HepG2 (cell line): ENCODE results near the gene SCFD2. TPM values are rescaled to one million over a fixed set of nuclear protein-coding genes. Genes with fewer than 3 reads are reported as not detected.

Experiments used
- ARNTL ChIP-seq: sonication (generic); formaldehyde crosslinking; IDR thresholded peaks from 2 replicates; pipeline ENCODE4 v1.4.0; 2020; ENCODE audit warnings: mild to moderate bottlenecking, missing genetic modification reagents
- ERF ChIP-seq: IDR thresholded peaks from 2 replicates; pipeline ENCODE4 v1.6.1; 2018; ENCODE audit warnings: missing biosample characterization, missing genetic modification reagents
- ETV5 ChIP-seq: IDR thresholded peaks from 2 replicates; pipeline ENCODE4 v1.6.1; 2018; ENCODE audit warnings: missing biosample characterization, missing genetic modification reagents, inconsistent platforms, borderline replicate concordance
- FOXJ3 ChIP-seq: sonication (generic); formaldehyde crosslinking; IDR thresholded peaks from 2 replicates; pipeline ENCODE4 v1.4.0; 2020; ENCODE audit warnings: missing genetic modification reagents, mild to moderate bottlenecking, borderline replicate concordance
- GATA4 ChIP-seq: sonication (generic); IDR thresholded peaks from 2 replicates; pipeline ENCODE4 v1.6.1; 2016; ENCODE audit warnings: antibody characterized with exemption, low read depth, borderline replicate concordance
- HOXA9 ChIP-seq: sonication (generic); formaldehyde crosslinking; IDR thresholded peaks from 2 replicates; pipeline ENCODE4 v1.8.1; 2022; ENCODE audit warnings: missing genetic modification reagents, mild to moderate bottlenecking, moderate library complexity, borderline replicate concordance
- JUN ChIP-seq: sonication (generic); formaldehyde crosslinking; IDR thresholded peaks from 2 replicates; pipeline ENCODE4 v1.4.0; 2020; ENCODE audit warnings: mild to moderate bottlenecking, missing genetic modification reagents
- POLR2AphosphoS5 ChIP-seq: IDR thresholded peaks from 2 replicates; pipeline ENCODE4 v1.6.1; 2012; ENCODE audit warnings: low read depth, low read length
- RNF2 ChIP-seq: fragments of 450-650 bp; conservative IDR thresholded peaks from 2 replicates; pipeline ENCODE4 v1.6.1; 2016; ENCODE audit warnings: low read depth
- SALL2 ChIP-seq: sonication (generic); formaldehyde crosslinking; IDR thresholded peaks from 2 replicates; pipeline ENCODE4 v1.8.1; 2023; ENCODE audit warnings: mild to moderate bottlenecking, missing genetic modification reagents, inconsistent platforms
- SOX5 ChIP-seq: IDR thresholded peaks from 2 replicates; pipeline ENCODE4 v1.6.1; 2016; ENCODE audit warnings: borderline replicate concordance
- ZBTB38 ChIP-seq: sonication (generic); formaldehyde crosslinking; IDR thresholded peaks from 2 replicates; pipeline ENCODE4 v1.5.1; 2020; ENCODE audit warnings: mild to moderate bottlenecking, missing genetic modification reagents
- ZKSCAN1 ChIP-seq: fragments of 150-350 bp; IDR thresholded peaks from 2 replicates; pipeline ENCODE4 v1.6.1; 2014; ENCODE audit warnings: low read length
- ZNF570 ChIP-seq: sonication (generic); formaldehyde crosslinking; IDR thresholded peaks from 2 replicates; pipeline ENCODE4 v1.4.0; 2020; ENCODE audit warnings: mild to moderate bottlenecking, missing genetic modification reagents, borderline replicate concordance
- ZNF605 ChIP-seq: sonication (generic); formaldehyde crosslinking; IDR thresholded peaks from 2 replicates; pipeline ENCODE4 v1.8.0; 2022; ENCODE audit warnings: mild to moderate bottlenecking, missing genetic modification reagents
- ZNF749 ChIP-seq: sonication (generic); formaldehyde crosslinking; IDR thresholded peaks from 2 replicates; pipeline ENCODE4 v1.8.0; 2022; ENCODE audit warnings: mild to moderate bottlenecking, missing genetic modification reagents, moderate library complexity, borderline replicate concordance
- ZNF776 ChIP-seq: sonication (generic); formaldehyde crosslinking; IDR thresholded peaks from 2 replicates; pipeline ENCODE4 v1.4.0; 2020; ENCODE audit warnings: mild to moderate bottlenecking, missing genetic modification reagents
- ZSCAN20 ChIP-seq: sonication (generic); formaldehyde crosslinking; IDR thresholded peaks from 2 replicates; pipeline ENCODE4 v1.4.0; 2020; ENCODE audit warnings: missing genetic modification reagents, mild to moderate bottlenecking, borderline replicate concordance
- polyA plus RNA-seq, 8 experiments: library from polyadenylated mRNA; depleted of rRNA in 3 of 8; stranded (reverse) in 7 of 8; unstranded in 1 of 8; fragments of >200 nt; fragmentation: Illumina TruSeq in 4 of 8; extraction: Trizol in 4 of 8; gene quantifications; 2 replicates each; pipeline versions ENCODE4 v1.2.1 to v1.2.3, GENCODE V29; 2011 to 2016; ENCODE audit warnings: low read depth in 4 of 8, missing spikeins in 1 of 8, mixed read lengths in 1 of 8; ENCODE audit not compliant: insufficient read depth in 1 of 8
- total RNA-seq, 5 experiments: library from RNA; depleted of rRNA; stranded (reverse); fragments of >200 nt; fragmentation: Illumina TruSeq; extraction: Trizol; gene quantifications; 2 replicates each; pipeline ENCODE4 v1.2.3, GENCODE V29; 2016; ENCODE audit warnings: low read depth in 1 of 5
- TF ChIP-seq, protein P1 (sequence below): sonication (generic); formaldehyde crosslinking; conservative IDR thresholded peaks from 2 replicates; pipeline ENCODE4 v1.4.0; 2020; ENCODE audit warnings: missing genetic modification reagents
- TF ChIP-seq, protein P2 (sequence below): IDR thresholded peaks from 2 replicates; pipeline ENCODE4 v1.6.1; 2016; ENCODE audit warnings: mild to moderate bottlenecking, missing biosample characterization, missing genetic modification reagents
- TF ChIP-seq, protein P3 (sequence below): IDR thresholded peaks from 2 replicates; pipeline ENCODE4 v1.6.1; 2016; ENCODE audit warnings: low read depth, missing genetic modification reagents, missing compliant biosample characterization
- TF ChIP-seq, protein P4 (sequence below): IDR thresholded peaks from 2 replicates; pipeline ENCODE4 v1.6.1; 2016; ENCODE audit warnings: low read depth

Gene SCFD2
- total and polyA plus RNA-seq, 2 of the 13 experiments (the other 11 are each of a cell fraction or from before 2014, with no cell fraction given), result 4.6 to 15.6 TPM

DNA sequence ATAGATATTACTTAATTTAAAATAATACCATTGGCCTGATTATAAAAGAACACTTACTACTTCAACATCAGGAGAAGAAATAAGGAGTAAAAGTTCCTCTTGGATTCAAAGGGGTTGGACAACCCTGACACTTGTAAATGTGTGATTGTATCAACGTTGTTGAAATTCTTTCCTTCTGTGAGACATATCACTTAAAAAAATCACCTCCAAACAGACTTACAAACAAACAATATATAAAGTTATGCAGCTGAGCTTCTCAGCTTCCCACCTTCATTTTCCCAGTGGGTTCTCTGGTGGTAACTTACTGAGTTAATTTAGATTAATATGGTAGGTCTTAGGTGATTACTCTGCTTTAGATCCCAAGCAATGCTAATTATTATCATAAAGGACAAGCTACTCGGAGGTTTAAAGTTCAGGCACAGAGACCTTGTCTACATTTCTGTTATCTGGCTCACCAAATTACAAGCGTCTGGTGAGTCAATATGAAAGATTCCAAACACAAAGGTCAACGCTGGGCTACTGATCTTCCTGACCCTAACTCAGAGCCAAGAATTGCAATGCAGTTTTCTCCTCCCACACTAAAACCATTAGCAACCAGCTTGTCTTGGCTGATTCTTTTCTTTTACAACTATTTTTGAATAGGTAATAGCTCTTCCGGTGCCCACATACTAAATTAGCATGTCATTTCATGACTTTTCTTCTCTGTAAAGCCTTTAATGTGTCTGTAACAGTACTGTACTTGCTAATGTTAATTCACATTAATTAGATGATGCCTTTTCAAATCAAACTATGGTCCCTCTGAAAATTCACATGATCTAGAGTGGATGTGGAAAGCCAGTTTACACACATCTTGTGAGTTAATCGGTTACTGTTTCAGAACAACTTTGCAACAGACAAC is 346.1 kb downstream of the SCFD2 start (continued):
- peak; percentile 77; the same call in 1 of the 2 replicates for TF ChIP-seq GATA4
- no peak for TF ChIP-seq RNF2
- TF ChIP-seq SOX5, result peak; percentile 85; the same call in 1 of the 2 replicates
- no peak for TF ChIP-seq ZNF749 (CRISPR knock-in tag)
- no peak for TF ChIP-seq HOXA9
- peak; percentile 84; the same call in 1 of the 2 replicates for TF ChIP-seq FOXJ3 (CRISPR knock-in tag)
- TF ChIP-seq ZNF570, result no peak
- TF ChIP-seq, protein P1, sequence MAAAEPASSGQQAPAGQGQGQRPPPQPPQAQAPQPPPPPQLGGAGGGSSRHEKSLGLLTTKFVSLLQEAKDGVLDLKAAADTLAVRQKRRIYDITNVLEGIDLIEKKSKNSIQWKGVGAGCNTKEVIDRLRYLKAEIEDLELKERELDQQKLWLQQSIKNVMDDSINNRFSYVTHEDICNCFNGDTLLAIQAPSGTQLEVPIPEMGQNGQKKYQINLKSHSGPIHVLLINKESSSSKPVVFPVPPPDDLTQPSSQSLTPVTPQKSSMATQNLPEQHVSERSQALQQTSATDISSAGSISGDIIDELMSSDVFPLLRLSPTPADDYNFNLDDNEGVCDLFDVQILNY (CRISPR knock-in tag), result no peak
- TF ChIP-seq ZKSCAN1, result no peak
- TF ChIP-seq ARNTL, result no peak
- no peak for TF ChIP-seq SALL2 (CRISPR knock-in tag)
- TF ChIP-seq JUN (CRISPR knock-in tag), result no peak; the same call in 1 of the 2 replicates
- TF ChIP-seq, protein P2, sequence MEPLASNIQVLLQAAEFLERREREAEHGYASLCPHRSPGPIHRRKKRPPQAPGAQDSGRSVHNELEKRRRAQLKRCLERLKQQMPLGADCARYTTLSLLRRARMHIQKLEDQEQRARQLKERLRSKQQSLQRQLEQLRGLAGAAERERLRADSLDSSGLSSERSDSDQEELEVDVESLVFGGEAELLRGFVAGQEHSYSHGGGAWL, result no peak
- TF ChIP-seq ERF (CRISPR knock-in tag), result peak; percentile 65
- TF ChIP-seq, protein P3, sequence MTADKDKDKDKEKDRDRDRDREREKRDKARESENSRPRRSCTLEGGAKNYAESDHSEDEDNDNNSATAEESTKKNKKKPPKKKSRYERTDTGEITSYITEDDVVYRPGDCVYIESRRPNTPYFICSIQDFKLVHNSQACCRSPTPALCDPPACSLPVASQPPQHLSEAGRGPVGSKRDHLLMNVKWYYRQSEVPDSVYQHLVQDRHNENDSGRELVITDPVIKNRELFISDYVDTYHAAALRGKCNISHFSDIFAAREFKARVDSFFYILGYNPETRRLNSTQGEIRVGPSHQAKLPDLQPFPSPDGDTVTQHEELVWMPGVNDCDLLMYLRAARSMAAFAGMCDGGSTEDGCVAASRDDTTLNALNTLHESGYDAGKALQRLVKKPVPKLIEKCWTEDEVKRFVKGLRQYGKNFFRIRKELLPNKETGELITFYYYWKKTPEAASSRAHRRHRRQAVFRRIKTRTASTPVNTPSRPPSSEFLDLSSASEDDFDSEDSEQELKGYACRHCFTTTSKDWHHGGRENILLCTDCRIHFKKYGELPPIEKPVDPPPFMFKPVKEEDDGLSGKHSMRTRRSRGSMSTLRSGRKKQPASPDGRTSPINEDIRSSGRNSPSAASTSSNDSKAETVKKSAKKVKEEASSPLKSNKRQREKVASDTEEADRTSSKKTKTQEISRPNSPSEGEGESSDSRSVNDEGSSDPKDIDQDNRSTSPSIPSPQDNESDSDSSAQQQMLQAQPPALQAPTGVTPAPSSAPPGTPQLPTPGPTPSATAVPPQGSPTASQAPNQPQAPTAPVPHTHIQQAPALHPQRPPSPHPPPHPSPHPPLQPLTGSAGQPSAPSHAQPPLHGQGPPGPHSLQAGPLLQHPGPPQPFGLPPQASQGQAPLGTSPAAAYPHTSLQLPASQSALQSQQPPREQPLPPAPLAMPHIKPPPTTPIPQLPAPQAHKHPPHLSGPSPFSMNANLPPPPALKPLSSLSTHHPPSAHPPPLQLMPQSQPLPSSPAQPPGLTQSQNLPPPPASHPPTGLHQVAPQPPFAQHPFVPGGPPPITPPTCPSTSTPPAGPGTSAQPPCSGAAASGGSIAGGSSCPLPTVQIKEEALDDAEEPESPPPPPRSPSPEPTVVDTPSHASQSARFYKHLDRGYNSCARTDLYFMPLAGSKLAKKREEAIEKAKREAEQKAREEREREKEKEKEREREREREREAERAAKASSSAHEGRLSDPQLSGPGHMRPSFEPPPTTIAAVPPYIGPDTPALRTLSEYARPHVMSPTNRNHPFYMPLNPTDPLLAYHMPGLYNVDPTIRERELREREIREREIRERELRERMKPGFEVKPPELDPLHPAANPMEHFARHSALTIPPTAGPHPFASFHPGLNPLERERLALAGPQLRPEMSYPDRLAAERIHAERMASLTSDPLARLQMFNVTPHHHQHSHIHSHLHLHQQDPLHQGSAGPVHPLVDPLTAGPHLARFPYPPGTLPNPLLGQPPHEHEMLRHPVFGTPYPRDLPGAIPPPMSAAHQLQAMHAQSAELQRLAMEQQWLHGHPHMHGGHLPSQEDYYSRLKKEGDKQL (CRISPR knock-in tag), result peak; percentile 88
- TF ChIP-seq ZNF776 (CRISPR knock-in tag), result no peak
- TF ChIP-seq ZNF605, result no peak
- no peak for TF ChIP-seq ZBTB38 (CRISPR knock-in tag)
- no peak for TF ChIP-seq POLR2AphosphoS5
- peak; percentile 69; the same call in 1 of the 2 replicates for TF ChIP-seq ETV5 (CRISPR knock-in tag)
- no peak for TF ChIP-seq ZSCAN20 (CRISPR knock-in tag)
- TF ChIP-seq, protein P4, sequence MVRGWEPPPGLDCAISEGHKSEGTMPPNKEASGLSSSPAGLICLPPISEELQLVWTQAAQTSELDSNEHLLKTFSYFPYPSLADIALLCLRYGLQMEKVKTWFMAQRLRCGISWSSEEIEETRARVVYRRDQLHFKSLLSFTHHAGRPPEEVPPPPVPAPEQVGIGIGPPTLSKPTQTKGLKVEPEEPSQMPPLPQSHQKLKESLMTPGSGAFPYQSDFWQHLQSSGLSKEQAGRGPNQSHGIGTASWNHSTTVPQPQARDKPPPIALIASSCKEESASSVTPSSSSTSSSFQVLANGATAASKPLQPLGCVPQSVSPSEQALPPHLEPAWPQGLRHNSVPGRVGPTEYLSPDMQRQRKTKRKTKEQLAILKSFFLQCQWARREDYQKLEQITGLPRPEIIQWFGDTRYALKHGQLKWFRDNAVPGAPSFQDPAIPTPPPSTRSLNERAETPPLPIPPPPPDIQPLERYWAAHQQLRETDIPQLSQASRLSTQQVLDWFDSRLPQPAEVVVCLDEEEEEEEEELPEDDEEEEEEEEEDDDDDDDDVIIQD (CRISPR knock-in tag), result peak; percentile 95
